ENCODE measurements around the gene IFIT5. TPM values are rescaled to one million over a fixed set of nuclear protein-coding genes. Genes with fewer than 3 reads are reported as not detected.
A peak's percentile ranks its signal among the peaks of the same experiment; 100 is the strongest.

Gene IFIT5
- total and polyA plus RNA-seq, 10 donors: 9.3 to 23.7 (median 19.6) TPM

DNA sequence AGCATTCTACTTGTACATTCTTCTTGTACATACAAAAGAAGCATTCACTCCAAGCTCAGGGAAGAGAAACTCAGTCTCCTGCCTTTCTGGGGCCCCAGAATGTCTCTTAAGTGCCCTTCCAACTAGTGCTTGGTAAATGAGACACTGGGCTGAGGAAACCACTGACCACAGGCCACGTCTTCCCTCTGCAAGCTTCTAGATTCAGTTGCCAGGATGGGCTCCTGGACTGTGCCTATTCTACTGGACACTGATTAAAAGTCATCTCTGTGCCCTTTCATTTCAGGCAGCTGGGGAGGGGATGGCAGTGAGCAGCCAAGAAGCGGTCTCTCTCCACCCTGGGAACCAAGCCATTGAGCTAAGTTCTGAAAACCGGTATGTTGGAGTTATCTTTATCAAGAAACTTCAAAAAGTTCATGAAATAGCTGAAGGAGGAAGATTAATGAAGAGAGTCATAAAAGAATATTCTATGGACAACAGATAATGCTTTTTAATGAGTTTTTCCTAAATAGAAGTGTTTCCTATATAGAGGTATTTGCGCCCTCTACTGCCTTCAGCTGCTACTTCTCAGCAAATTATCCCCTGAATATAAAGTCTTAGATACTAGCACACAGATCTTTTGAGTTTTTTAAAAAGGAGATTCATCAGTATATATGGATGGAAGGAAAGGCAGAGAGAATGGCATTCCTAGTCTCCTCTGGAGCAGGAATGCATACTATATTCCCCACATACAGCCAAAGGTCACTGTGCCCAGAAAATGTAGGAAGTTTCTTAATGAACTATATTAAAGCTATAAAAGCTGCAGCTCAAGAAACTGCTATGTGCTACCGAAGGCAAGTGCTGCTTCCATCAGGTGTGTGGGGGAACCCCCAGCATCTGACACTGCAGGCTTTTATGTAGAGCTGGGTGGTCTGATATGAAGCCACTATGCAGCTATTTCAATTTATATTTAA is 44.9 kb upstream of the IFIT5 start:
- H3K36me3 ChIP-seq: no peaks in the 10 kb centered on the region
- TF ChIP-seq, protein P1, sequence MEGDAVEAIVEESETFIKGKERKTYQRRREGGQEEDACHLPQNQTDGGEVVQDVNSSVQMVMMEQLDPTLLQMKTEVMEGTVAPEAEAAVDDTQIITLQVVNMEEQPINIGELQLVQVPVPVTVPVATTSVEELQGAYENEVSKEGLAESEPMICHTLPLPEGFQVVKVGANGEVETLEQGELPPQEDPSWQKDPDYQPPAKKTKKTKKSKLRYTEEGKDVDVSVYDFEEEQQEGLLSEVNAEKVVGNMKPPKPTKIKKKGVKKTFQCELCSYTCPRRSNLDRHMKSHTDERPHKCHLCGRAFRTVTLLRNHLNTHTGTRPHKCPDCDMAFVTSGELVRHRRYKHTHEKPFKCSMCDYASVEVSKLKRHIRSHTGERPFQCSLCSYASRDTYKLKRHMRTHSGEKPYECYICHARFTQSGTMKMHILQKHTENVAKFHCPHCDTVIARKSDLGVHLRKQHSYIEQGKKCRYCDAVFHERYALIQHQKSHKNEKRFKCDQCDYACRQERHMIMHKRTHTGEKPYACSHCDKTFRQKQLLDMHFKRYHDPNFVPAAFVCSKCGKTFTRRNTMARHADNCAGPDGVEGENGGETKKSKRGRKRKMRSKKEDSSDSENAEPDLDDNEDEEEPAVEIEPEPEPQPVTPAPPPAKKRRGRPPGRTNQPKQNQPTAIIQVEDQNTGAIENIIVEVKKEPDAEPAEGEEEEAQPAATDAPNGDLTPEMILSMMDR (IDR thresholded peaks at IDR 0.05 in 8 of 11, conservative IDR thresholded peaks at IDR 0.05 in 3 of 11): peak in 10 of 11 experiments; percentile 10 to 61 (median 46)
- no peak for TF ChIP-seq POLR2AphosphoS5 (IDR thresholded peaks at IDR 0.05)
- no peaks in the 10 kb centered on the region for H3K9me3 ChIP-seq
- 54 to 68% (median 61%) methylated on average over 5 of the region's 5 CpGs for WGBS, 5 donors
- peaks cover 0 to 49% (median 28%) of the 10 kb centered on the region in 6 donors for H3K4me1 ChIP-seq
- H3K27me3 ChIP-seq (replicated peaks in 1 of 7): no peaks in the 10 kb centered on the region
- H3K27ac ChIP-seq: peak overlapping the region in 4 of 8 donors; percentile 19 to 43 (median 36)
- no peak overlapping the region for H3K4me3 ChIP-seq
- no peak for DNase-seq
- intact Hi-C loops (cut with DNase I; ENCODE audit: low total_unique reads): no loop called here

DNA sequence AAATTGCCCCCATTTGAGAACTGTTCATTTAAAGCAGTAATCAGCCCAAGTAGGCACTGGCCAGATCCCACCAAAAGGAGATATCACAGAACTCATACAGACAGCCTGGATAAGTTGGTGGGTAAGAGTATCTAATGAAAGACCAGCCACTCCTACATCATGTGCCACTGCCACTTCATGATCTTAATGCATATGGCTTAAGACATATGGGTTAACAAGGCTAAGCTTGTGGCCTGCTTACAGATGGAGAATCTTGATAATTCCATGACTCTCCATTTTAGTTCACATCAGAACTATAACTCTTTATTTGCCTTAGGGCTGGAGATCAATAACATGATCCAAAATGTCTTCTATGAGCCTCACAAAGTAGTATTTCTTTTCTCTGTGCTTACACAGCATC is 43.3 kb upstream of the IFIT5 start:
- Histone ChIP-seq H3K27ac (no peak overlapping the region), H3K9me3 (no peaks in the 10 kb centered on the region), H3K4me3 (no peak overlapping the region), H3K36me3 (no peaks in the 10 kb centered on the region), H3K4me1 (peaks cover 0 to 51% (median 35%) of the 10 kb centered on the region in 6 donors), H3K27me3 (replicated peaks in 1 of 7) (no peaks in the 10 kb centered on the region)
- DNase-seq: no peak
- TF ChIP-seq, protein P1 (IDR thresholded peaks at IDR 0.05 in 8 of 11, conservative IDR thresholded peaks at IDR 0.05 in 3 of 11): no peak
- TF ChIP-seq POLR2AphosphoS5 (IDR thresholded peaks at IDR 0.05) (no peak), POLR2A (IDR thresholded peaks at IDR 0.05) (no peak)
- intact Hi-C loops (cut with DNase I; ENCODE audit: low total_unique reads): no loop called here

DNA sequence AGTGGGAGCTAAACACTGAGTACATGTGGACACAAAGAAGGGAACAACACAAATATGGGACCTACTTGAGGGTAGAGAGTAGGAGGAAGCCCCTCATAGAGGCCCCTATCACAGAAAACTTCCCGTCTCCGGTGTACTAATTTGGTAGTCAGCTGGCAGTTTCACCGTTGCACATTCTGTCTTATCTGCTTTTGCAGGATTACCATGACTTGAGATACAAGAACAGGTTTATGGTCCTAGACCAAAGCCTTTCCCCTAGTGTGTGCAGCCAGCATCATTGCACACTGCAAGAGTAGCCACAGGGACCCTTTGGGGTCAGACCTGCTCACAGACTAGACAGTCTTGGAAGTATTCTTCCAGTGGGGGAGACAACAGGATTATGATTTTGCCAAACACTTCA is 42.4 kb upstream of the IFIT5 start:
- 44 to 66% (median 60%) methylated on average over 3 of the region's 3 CpGs for WGBS, 5 donors

More for the DNA sequence above, 42.4 kb upstream of the IFIT5 start:
- H3K27me3 ChIP-seq (replicated peaks in 1 of 7): no peaks in the 10 kb centered on the region
- H3K4me1 ChIP-seq: peaks cover 0 to 51% (median 35%) of the 10 kb centered on the region in 6 donors
- H3K36me3 ChIP-seq: no peaks in the 10 kb centered on the region
- intact Hi-C loops (cut with DNase I; ENCODE audit: low total_unique reads): no loop called here
- no peak for TF ChIP-seq POLR2AphosphoS5 (IDR thresholded peaks at IDR 0.05)
- no peak for TF ChIP-seq POLR2A (IDR thresholded peaks at IDR 0.05)
- TF ChIP-seq, protein P1 (IDR thresholded peaks at IDR 0.05 in 8 of 11, conservative IDR thresholded peaks at IDR 0.05 in 3 of 11): no peak
- no peak overlapping the region for H3K27ac ChIP-seq
- no peak for DNase-seq
- no peak overlapping the region for H3K4me3 ChIP-seq
- no peaks in the 10 kb centered on the region for H3K9me3 ChIP-seq
